IMR-90 (cell line): ENCODE results near the gene LIN9. TPM values are rescaled to one million over a fixed set of nuclear protein-coding genes. Genes with fewer than 3 reads are reported as not detected.

Experiments
- ATAC-seq: fragments of 200-7000 bp; cut with Tn5 transposase; 2 replicates; pipeline ENCODE4 v1.9.1; 2020; ENCODE audit warnings: low read depth, mild to moderate bottlenecking, moderate library complexity
- BruUV-seq: library from RNA; stranded (reverse); fragments of 400-500 nt; replicated peaks from 2 replicates; lab custom pipeline; 2021; lab: Mats Ljungman, UMichigan
- CTCF ChIA-PET: fragments of 300-600 bp; formaldehyde crosslinking; extraction: SDS; loops from one replicate; lab custom pipeline; 2021; ENCODE audit warnings: antibody characterized with exemption; lab: Yijun Ruan, JAX
- POLR2A ChIA-PET: fragments of 300-600 bp; sonication (Branson Sonifier 250); formaldehyde crosslinking; loops from one replicate; lab custom pipeline; 2022; ENCODE audit warnings: antibody characterized with exemption; ENCODE audit not compliant: unreplicated experiment; lab: Charles Lee
- DNase-seq: peaks from one replicate; pipeline ENCODE4 v3.0.0; 2013
- H2AFZ ChIP-seq: replicated peaks from 2 replicates; pipeline ENCODE3; 2013; ENCODE audit warnings: low read length, mild to moderate bottlenecking; ENCODE audit not compliant: poor library complexity
- H2AK5ac ChIP-seq: 2 replicates; pipeline ENCODE4 v1.6.1; 2013; ENCODE audit warnings: low read depth, low read length, inconsistent platforms
- H2AK9ac ChIP-seq: replicated peaks from 2 replicates; pipeline ENCODE3; 2013; ENCODE audit warnings: mild to moderate bottlenecking, low read depth, low read length, moderate library complexity; ENCODE audit not compliant: poor library complexity
- H2BK120ac ChIP-seq: 2 replicates; pipeline ENCODE4 v1.6.1; 2013; ENCODE audit warnings: low read depth, low read length, inconsistent platforms
- H2BK15ac ChIP-seq: 3 replicates; pipeline ENCODE4 v1.6.1; 2013; ENCODE audit warnings: low read depth, low read length, inconsistent platforms
- H2BK20ac ChIP-seq: 2 replicates; pipeline ENCODE4 v1.6.1; 2013; ENCODE audit warnings: low read depth, mild to moderate bottlenecking, inconsistent platforms, low read length, moderate library complexity
- H2BK5ac ChIP-seq: 2 replicates; pipeline ENCODE4 v1.6.1; 2013; ENCODE audit warnings: mild to moderate bottlenecking, low read depth, low read length, inconsistent platforms; ENCODE audit not compliant: poor library complexity, severe bottlenecking
- H3K14ac ChIP-seq: replicated peaks from 2 replicates; pipeline ENCODE4 v1.6.1; 2013; ENCODE audit warnings: low read depth, low read length, inconsistent platforms
- H3K18ac ChIP-seq: 2 replicates; pipeline ENCODE4 v1.6.1; 2013; ENCODE audit warnings: low read depth, low read length, control low read depth
- H3K23ac ChIP-seq: 2 replicates; pipeline ENCODE4 v1.6.1; 2013; ENCODE audit warnings: low read depth, low read length, inconsistent platforms
- H3K27ac ChIP-seq: 2 replicates; pipeline ENCODE4 v1.5.1; 2013; ENCODE audit warnings: mild to moderate bottlenecking, control low read depth, low read length; ENCODE audit not compliant: insufficient read depth
- H3K27me3 ChIP-seq: 2 replicates; pipeline ENCODE4 v1.6.1; 2013; ENCODE audit warnings: low read length; ENCODE audit not compliant: control insufficient read depth, insufficient read depth
- H3K36me3 ChIP-seq: 2 replicates; pipeline ENCODE4 v1.6.1; 2013; ENCODE audit warnings: low read length, mixed read lengths; ENCODE audit not compliant: control insufficient read depth, insufficient read depth
- H3K4ac ChIP-seq: 2 replicates; pipeline ENCODE4 v1.6.1; 2013; ENCODE audit warnings: low read depth, low read length, inconsistent platforms
- H3K4me1 ChIP-seq: 2 replicates; pipeline ENCODE4 v1.6.1; 2013; ENCODE audit warnings: low read length, mixed read lengths; ENCODE audit not compliant: control insufficient read depth, insufficient read depth
- H3K4me2 ChIP-seq: 2 replicates; pipeline ENCODE4 v1.6.1; 2013; ENCODE audit warnings: low read depth, mild to moderate bottlenecking, control low read depth, low read length, moderate library complexity
- H3K4me3 ChIP-seq: 2 replicates; pipeline ENCODE4 v1.5.1; 2013; ENCODE audit warnings: low read depth, mild to moderate bottlenecking, control low read depth, low read length, moderate library complexity; ENCODE audit not compliant: insufficient read depth
- H3K56ac ChIP-seq: 2 replicates; pipeline ENCODE4 v1.6.1; 2013; ENCODE audit warnings: low read length, inconsistent platforms; ENCODE audit not compliant: insufficient read depth; ENCODE audit errors: extremely low read depth
- H3K79me1 ChIP-seq, 2 experiments: 2 replicates each; pipeline ENCODE4 v1.6.1; 2013; ENCODE audit warnings: low read length in 2 of 2, inconsistent platforms in 1 of 2, low read depth in 1 of 2
- H3K9ac ChIP-seq: 2 replicates; pipeline ENCODE4 v1.6.1; 2013; ENCODE audit warnings: low read depth, low read length, control low read depth
- H3K9me1 ChIP-seq: 2 replicates; pipeline ENCODE4 v1.6.1; 2013; ENCODE audit warnings: low read length, inconsistent platforms; ENCODE audit not compliant: insufficient read depth
- H3K9me3 ChIP-seq: 2 replicates; pipeline ENCODE4 v1.6.1; 2013; ENCODE audit warnings: low read length; ENCODE audit not compliant: control insufficient read depth, insufficient read depth
- H4K20me1 ChIP-seq: 2 replicates; pipeline ENCODE4 v1.6.1; 2013; ENCODE audit warnings: low read length, inconsistent platforms; ENCODE audit not compliant: insufficient read depth
- H4K5ac ChIP-seq: 2 replicates; pipeline ENCODE4 v1.6.1; 2013; ENCODE audit warnings: mild to moderate bottlenecking, low read depth, low read length, control low read depth
- H4K8ac ChIP-seq, 2 experiments: 2 replicates each; pipeline ENCODE4 v1.6.1; 2013; ENCODE audit warnings: low read depth in 2 of 2, low read length in 2 of 2, control low read depth in 1 of 2, inconsistent platforms in 1 of 2
- H4K91ac ChIP-seq: 2 replicates; pipeline ENCODE4 v1.6.1; 2013; ENCODE audit warnings: low read depth, low read length, inconsistent platforms; ENCODE audit not compliant: insufficient read depth
- BHLHE40 ChIP-seq: fragments of 150-350 bp; IDR thresholded peaks from 2 replicates; pipeline ENCODE4 v1.6.1; 2016; ENCODE audit warnings: mild to moderate bottlenecking, low read depth, low read length
- CEBPB ChIP-seq: IDR thresholded peaks from 2 replicates; pipeline ENCODE4 v1.6.1; 2012; ENCODE audit warnings: low read depth, low read length, improper control_type of control experiment
- CHD1 ChIP-seq: IDR thresholded peaks from 2 replicates; pipeline ENCODE4 v1.6.1; 2012; ENCODE audit warnings: low read depth, low read length, improper control_type of control experiment
- CTCF ChIP-seq: conservative IDR thresholded peaks from 2 replicates; pipeline ENCODE4 v1.5.1; 2012; ENCODE audit warnings: mild to moderate bottlenecking, low read depth, low read length, improper control_type of control experiment
- ELK1 ChIP-seq: fragments of 150-350 bp; IDR thresholded peaks from 2 replicates; pipeline ENCODE4 v1.6.1; 2016; ENCODE audit warnings: low read depth, mild to moderate bottlenecking, low read length, moderate library complexity, borderline replicate concordance
- FOS ChIP-seq: fragments of 150-350 bp; IDR thresholded peaks from 2 replicates; pipeline ENCODE4 v1.6.1; 2016; ENCODE audit warnings: low read depth, low read length
- MAFK ChIP-seq: IDR thresholded peaks from 2 replicates; pipeline ENCODE4 v1.6.1; 2012; ENCODE audit warnings: low read depth, low read length, improper control_type of control experiment
- MAZ ChIP-seq: IDR thresholded peaks from 2 replicates; pipeline ENCODE4 v1.6.1; 2012; ENCODE audit warnings: low read depth, mild to moderate bottlenecking, low read length, improper control_type of control experiment, moderate library complexity, borderline replicate concordance
- MXI1 ChIP-seq: IDR thresholded peaks from 2 replicates; pipeline ENCODE4 v1.6.1; 2012; ENCODE audit warnings: low read depth, mild to moderate bottlenecking, low read length, moderate library complexity, borderline replicate concordance
- NFE2L2 ChIP-seq: fragments of 150-350 bp; IDR thresholded peaks from 2 replicates; pipeline ENCODE4 v1.6.1; 2016; ENCODE audit warnings: low read depth, mild to moderate bottlenecking, low read length
- POLR2A ChIP-seq: IDR thresholded peaks from 2 replicates; pipeline ENCODE4 v1.6.1; 2012; ENCODE audit warnings: mild to moderate bottlenecking, low read depth, low read length
- RAD21 ChIP-seq: IDR thresholded peaks from 2 replicates; pipeline ENCODE4 v1.6.1; 2012; ENCODE audit warnings: low read length, improper control_type of control experiment
- RCOR1 ChIP-seq: IDR thresholded peaks from 2 replicates; pipeline ENCODE4 v1.6.1; 2012; ENCODE audit warnings: mild to moderate bottlenecking, low read length, improper control_type of control experiment; ENCODE audit not compliant: insufficient replicate concordance
- RFX5 ChIP-seq: IDR thresholded peaks from 2 replicates; pipeline ENCODE4 v1.8.0; 2012; ENCODE audit warnings: low read depth, mild to moderate bottlenecking, low read length, moderate library complexity
- SMC3 ChIP-seq: fragments of 150-350 bp; IDR thresholded peaks from 2 replicates; pipeline ENCODE4 v1.6.1; 2016; ENCODE audit warnings: low read depth, mild to moderate bottlenecking, antibody characterized with exemption, low read length, moderate library complexity
- USF2 ChIP-seq: fragments of 150-350 bp; IDR thresholded peaks from 2 replicates; pipeline ENCODE4 v1.6.1; 2017; ENCODE audit warnings: mild to moderate bottlenecking, antibody characterized with exemption, low read length, low read depth
- WGBS, 2 experiments: methylation state at CpG; one replicate each; pipeline versions ENCODE4 v1.1.5 to v1.1.7; 2013; ENCODE audit warnings: missing lambda C conversion rate in 2 of 2; ENCODE audit not compliant: insufficient read length in 1 of 2; ENCODE audit errors: extremely low coverage in 2 of 2; 5-methylcytosine and 5-hydroxymethylcytosine counted together
- dilution Hi-C: fragments of 300-500 bp; cut with HindIII; formaldehyde crosslinking; loops from one replicate; pipeline ENCODE4 v1.14.3; 2018; ENCODE audit warnings: low sequenced_read_pairs; ENCODE audit not compliant: unreplicated experiment
- in situ Hi-C: fragments of 300-500 bp; cut with MboI; formaldehyde crosslinking; loops from 3 replicates; pipeline ENCODE4 v1.14.3; 2019; ENCODE audit warnings: low sequenced_read_pairs, inconsistent platforms, mixed read lengths
- intact Hi-C: fragments of 100-400 bp; cut with micrococcal nuclease; formaldehyde crosslinking; loops from 2 replicates; pipeline ENCODE4 v1.10.0; 2022
- polyA plus RNA-seq, 3 experiments: library from polyadenylated mRNA; depleted of rRNA; stranded (reverse); fragments of >200 nt; gene quantifications; 2 replicates each; pipeline ENCODE4 v1.2.3, GENCODE V29; 2012; ENCODE audit warnings: low replicate concordance in 1 of 3
- total RNA-seq: library from RNA; depleted of rRNA; stranded (reverse); fragments of >200 nt; gene quantifications from 2 replicates; pipeline ENCODE4 v1.2.3, GENCODE V29; 2012

Gene LIN9
- total and polyA plus RNA-seq, 2 of the 4 experiments (the other 2 are of a cell fraction), result 2.3 to 3.9 TPM

GRCh38 chr1:226344441-226345259, 35.7 kb upstream of the LIN9 start:
- no peak overlapping the region for H4K5ac ChIP-seq
- H2BK120ac ChIP-seq, result no peak overlapping the region
- no peak overlapping the region for H3K9ac ChIP-seq
- dilution Hi-C loops (no loop called here), intact Hi-C loops (no loop called here), in situ Hi-C loops (no loop called here)
- no peak overlapping the region for H4K8ac ChIP-seq
- whole genome bisulfite sequencing, 2 experiments, result 72% methylated on average over 4 of the region's 8 CpGs; no CpG with 5 or more reads in 1 of the 2 experiments
- no peak overlapping the region for H3K4me3 ChIP-seq
- H2AFZ ChIP-seq, result no peak overlapping the region
- no peaks in the 10 kb centered on the region for H3K9me3 ChIP-seq
- no peak overlapping the region for H3K18ac ChIP-seq
- no peak overlapping the region for H3K4me2 ChIP-seq
- ChIA-PET POLR2A (no interaction called here), CTCF (no interaction called here)
- H3K79me1 ChIP-seq, result no peaks in the 10 kb centered on the region
- H3K4ac ChIP-seq, result no peak overlapping the region
- H3K56ac ChIP-seq, result no peak overlapping the region
- ATAC-seq (no peak), DNase-seq (no peak)
- no peak overlapping the region for H2AK5ac ChIP-seq
- no peak overlapping the region for H3K14ac ChIP-seq
- no peaks in the 10 kb centered on the region for H3K36me3 ChIP-seq
- H2BK20ac ChIP-seq, result no peak overlapping the region
- H3K9me1 ChIP-seq, result no peaks in the 10 kb centered on the region
- no peaks in the 10 kb centered on the region for H4K20me1 ChIP-seq
- no peak overlapping the region for H3K23ac ChIP-seq
- no peak overlapping the region for H4K91ac ChIP-seq
- no peak overlapping the region for H2BK5ac ChIP-seq
- H3K27ac ChIP-seq, result no peak overlapping the region
- TF ChIP-seq NFE2L2 (no peak), ELK1 (no peak), MAFK (no peak), BHLHE40 (no peak), RCOR1 (no peak), CHD1 (no peak), MXI1 (no peak), CTCF (no peak), CEBPB (no peak), RAD21 (no peak), RFX5 (no peak), POLR2A (no peak), SMC3 (no peak), FOS (no peak), MAZ (no peak), USF2 (no peak)
- no peaks in the 10 kb centered on the region for H3K4me1 ChIP-seq
- H2BK15ac ChIP-seq, result no peak overlapping the region
- H3K27me3 ChIP-seq, result no peaks in the 10 kb centered on the region
- no peak overlapping the region for H2AK9ac ChIP-seq
- no TSS peak for BruUV-seq
